ENCODE results near the gene LMLN. TPM values are rescaled to one million over a fixed set of nuclear protein-coding genes. Genes with fewer than 3 reads are reported as not detected.
"Not testable (repeated sequence)": the region's sequence is repeated elsewhere in the genome, so short reads cannot be mapped to it uniquely, and the experiment has no call there.

The LMLN gene
- total and polyA plus RNA-seq, 2 donors from 2014 or later: 1.6 to 10.5 TPM

DNA sequence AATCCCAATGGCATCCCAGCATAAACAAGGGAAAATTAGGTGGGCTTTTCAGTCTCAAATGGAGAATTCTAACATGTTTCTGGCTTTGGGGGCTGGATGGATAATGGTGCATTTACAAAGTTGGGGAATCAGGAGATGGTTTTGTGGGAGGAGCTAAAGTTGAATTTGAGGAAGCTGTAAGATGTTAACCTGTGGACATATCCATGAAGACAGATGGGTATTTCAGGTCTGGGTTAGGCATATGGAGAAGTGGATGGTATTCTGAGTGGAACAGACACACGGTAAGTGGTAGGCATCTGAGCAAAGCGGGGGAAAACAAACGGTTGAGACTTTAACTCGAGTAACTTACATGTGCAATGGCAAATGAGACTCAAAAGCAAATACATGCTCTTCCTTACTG, 1.7 kb upstream of the LMLN start:
- no peak for FAIRE-seq
- Histone ChIP-seq H3K9me3 (ENCODE audit: control insufficient read depth in 2 of 3, insufficient read depth in 1 of 3, low read length in 3 of 3) (no peaks in the 10 kb centered on the region), H3K4me1 (ENCODE audit: control insufficient read depth in 2 of 3, insufficient read depth in 2 of 3, low read depth in 1 of 3, low read length in 3 of 3) (peaks cover 0 to 9% (median 9%) of the 10 kb centered on the region in 3 donors), H3K27me3 (ENCODE audit: control insufficient read depth, insufficient read depth, low read length) (no peaks in the 10 kb centered on the region), H3K4me3 (ENCODE audit: low read length in 3 of 3) (no peak overlapping the region), H3K36me3 (ENCODE audit: control insufficient read depth in 2 of 3, insufficient read depth in 3 of 3, low read length in 3 of 3) (peaks cover 2 to 34% (median 21%) of the 10 kb centered on the region in 3 donors), H3K9ac (ENCODE audit: low read length in 3 of 3) (no peak overlapping the region), H3K27ac (ENCODE audit: low read depth in 2 of 2, low read length in 2 of 2) (no peak overlapping the region)
- DNase-seq: no peak
- TF ChIP-seq CTCF (IDR thresholded peaks at IDR 0.05; ENCODE audit: borderline replicate concordance, extremely low read depth, insufficient read depth): no peak
- intact Hi-C loops (cut with DNase I): no loop called here

GRCh38 chr3:197958848-197959247, 1.2 kb upstream of the LMLN start:
- not testable (repeated sequence) for FAIRE-seq
- peak overlapping the region in 1 of 2 donors; percentile 64 for H3K27ac ChIP-seq (ENCODE audit: low read depth in 2 of 2, low read length in 2 of 2)

GRCh38 chr3:197959500-197959890, 522 bp upstream of the LMLN start:
- intact Hi-C loops (cut with DNase I): no loop called here
- DNase-seq: no peak
- Histone ChIP-seq H3K9me3 (ENCODE audit: control insufficient read depth in 2 of 3, insufficient read depth in 1 of 3, low read length in 3 of 3) (no peaks in the 10 kb centered on the region), H3K4me3 (ENCODE audit: low read length in 3 of 3) (peak overlapping the region; percentile 67 to 86 (median 74)), H3K27ac (ENCODE audit: low read depth in 2 of 2, low read length in 2 of 2) (peak overlapping the region; percentile 29 to 64), H3K9ac (ENCODE audit: low read length in 3 of 3) (peak overlapping the region; percentile 33 to 59 (median 50)), H3K4me1 (ENCODE audit: control insufficient read depth in 2 of 3, insufficient read depth in 2 of 3, low read depth in 1 of 3, low read length in 3 of 3) (peaks cover 0 to 9% (median 4%) of the 10 kb centered on the region in 3 donors), H3K27me3 (ENCODE audit: control insufficient read depth, insufficient read depth, low read length) (no peaks in the 10 kb centered on the region), H3K36me3 (ENCODE audit: control insufficient read depth in 2 of 3, insufficient read depth in 3 of 3, low read length in 3 of 3) (peaks cover 0 to 23% (median 11%) of the 10 kb centered on the region in 3 donors)
- FAIRE-seq: no peak
- no peak for TF ChIP-seq CTCF (IDR thresholded peaks at IDR 0.05; ENCODE audit: borderline replicate concordance, extremely low read depth, insufficient read depth)

More at GRCh38 chr3:197958848-197959247, 1.2 kb upstream of the LMLN start:
- H3K4me1 ChIP-seq (ENCODE audit: control insufficient read depth in 2 of 3, insufficient read depth in 2 of 3, low read depth in 1 of 3, low read length in 3 of 3); H3K9ac ChIP-seq (ENCODE audit: low read length in 3 of 3); H3K9me3 ChIP-seq (ENCODE audit: control insufficient read depth in 2 of 3, insufficient read depth in 1 of 3, low read length in 3 of 3); H3K27me3 ChIP-seq (ENCODE audit: control insufficient read depth, insufficient read depth, low read length); intact Hi-C loops (cut with DNase I); H3K4me3 ChIP-seq (ENCODE audit: low read length in 3 of 3): not testable (repeated sequence)
- peak in 1 of 5 donors; percentile 51 for DNase-seq
- peaks cover 2 to 29% (median 16%) of the 10 kb centered on the region in 3 donors for H3K36me3 ChIP-seq (ENCODE audit: control insufficient read depth in 2 of 3, insufficient read depth in 3 of 3, low read length in 3 of 3)

GRCh38 chr3:197960694-197961581, 921 bp downstream of the LMLN start:
- Histone ChIP-seq H3K36me3 (ENCODE audit: control insufficient read depth in 2 of 3, insufficient read depth in 3 of 3, low read length in 3 of 3) (peaks cover 0 to 8% (median 0%) of the 10 kb centered on the region in 3 donors), H3K27ac (ENCODE audit: low read depth in 2 of 2, low read length in 2 of 2) (peak overlapping the region; percentile 51 to 58), H3K9ac (ENCODE audit: low read length in 3 of 3) (peak overlapping the region; percentile 54 to 90 (median 80)), H3K27me3 (ENCODE audit: control insufficient read depth, insufficient read depth, low read length) (no peaks in the 10 kb centered on the region), H3K4me3 (ENCODE audit: low read length in 3 of 3) (peak overlapping the region; percentile 79 to 98 (median 86)), H3K4me1 (ENCODE audit: control insufficient read depth in 2 of 3, insufficient read depth in 2 of 3, low read depth in 1 of 3, low read length in 3 of 3) (peaks cover 0 to 9% (median 4%) of the 10 kb centered on the region in 3 donors), H3K9me3 (ENCODE audit: control insufficient read depth in 2 of 3, insufficient read depth in 1 of 3, low read length in 3 of 3) (no peaks in the 10 kb centered on the region)
- no peak for TF ChIP-seq CTCF (IDR thresholded peaks at IDR 0.05; ENCODE audit: borderline replicate concordance, extremely low read depth, insufficient read depth)
- peak in 2 of 5 donors; percentile 22 to 45 for DNase-seq
- no peak for FAIRE-seq
- intact Hi-C loops (cut with DNase I): no loop called here
